Stimulated activated effector memory CD8-positive, alpha-beta T cell treated with anti-CD3 and anti-CD28 coated beads, Interleukin-12 subunit alpha, Interleukin-12 subunit beta, amount 100 ng/mL, for 72 hours (primary cell): ENCODE results near the gene POLA1.
"Not testable (repeated sequence)": the region's sequence is repeated elsewhere in the genome, so short reads cannot be mapped to it uniquely, and the experiment has no call there.

ENCODE experiments used
- ATAC-seq: fragments of 150-1000 bp; cut with Tn5 transposase; 2 replicates; pipeline ENCODE4 v1.10.0; 2021
- DNase-seq, 2 donors: peaks; one replicate each; pipeline ENCODE4 v3.0.0; 2021 to 2022; ENCODE audit warnings: low spot score in 2 of 2
- H3K27ac Mint-ChIP-seq: one replicate; pipeline ENCODE4 v1.8.0; 2022; ENCODE audit warnings: mild to moderate bottlenecking, mixed read lengths
- H3K36me3 Mint-ChIP-seq: one replicate; pipeline ENCODE4 v1.8.0; 2022; ENCODE audit warnings: mild to moderate bottlenecking, mixed read lengths
- H3K4me1 Mint-ChIP-seq: one replicate; pipeline ENCODE4 v1.8.0; 2022; ENCODE audit warnings: mixed read lengths
- H3K4me3 Mint-ChIP-seq: one replicate; pipeline ENCODE4 v1.8.0; 2022; ENCODE audit warnings: mild to moderate bottlenecking, mixed read lengths
- H3K9me3 Mint-ChIP-seq: one replicate; pipeline ENCODE4 v1.8.0; 2022; ENCODE audit warnings: mixed read lengths

The POLA1 gene

DNA sequence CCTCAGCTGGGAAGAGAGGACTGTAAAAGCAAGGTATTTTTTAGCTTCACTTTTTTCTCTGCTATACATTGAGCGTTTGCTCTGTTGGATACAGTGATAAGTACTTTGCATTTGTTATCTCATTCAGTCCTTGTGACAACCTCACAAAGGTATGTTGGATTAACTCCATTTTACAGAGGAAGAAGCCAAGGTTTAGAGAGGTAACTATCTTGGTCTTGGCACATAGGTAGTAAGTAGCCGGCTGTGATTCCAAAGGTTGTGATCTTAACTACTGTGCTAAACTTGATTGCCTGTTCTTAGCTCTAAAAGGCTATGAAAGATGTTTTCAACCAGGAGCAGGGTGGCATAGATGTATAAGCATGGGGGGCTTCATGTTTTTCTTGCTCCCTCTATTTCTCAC is 134.4 kb downstream of the POLA1 start:
- Mint-ChIP-seq H3K36me3 (peaks cover 49% of the 10 kb centered on the region), H3K9me3 (no peaks in the 10 kb centered on the region), H3K27ac (no peak overlapping the region), H3K4me1 (no peaks in the 10 kb centered on the region), H3K4me3 (no peak overlapping the region)
- DNase-seq, result no peak
- no peak for ATAC-seq

- peaks cover 44% of the 10 kb centered on the region for H3K36me3 Mint-ChIP-seq
These were observed 134.9 kb downstream of the POLA1 start for GRCh38 chrX:24828600-24828999.

GRCh38 chrX:24833695-24834094 is 140.0 kb downstream of the POLA1 start:
- no peak overlapping the region for H3K4me3 Mint-ChIP-seq
- H3K27ac Mint-ChIP-seq, result no peak overlapping the region
- peaks cover 19% of the 10 kb centered on the region for H3K36me3 Mint-ChIP-seq
- H3K9me3 Mint-ChIP-seq, result no peaks in the 10 kb centered on the region
- ATAC-seq (no peak), DNase-seq (no peak)
- H3K4me1 Mint-ChIP-seq, result no peaks in the 10 kb centered on the region

More at GRCh38 chrX:24828600-24828999, 134.9 kb downstream of the POLA1 start:
- H3K4me1 Mint-ChIP-seq, result no peaks in the 10 kb centered on the region
- H3K27ac Mint-ChIP-seq, result no peak overlapping the region
- H3K9me3 Mint-ChIP-seq, result no peaks in the 10 kb centered on the region
- no peak for DNase-seq
- H3K4me3 Mint-ChIP-seq, result no peak overlapping the region
- no peak for ATAC-seq

GRCh38 chrX:24837966-24838365 is 144.2 kb downstream of the POLA1 start:
- ATAC-seq, result no peak
- Mint-ChIP-seq H3K27ac (no peak overlapping the region), H3K9me3 (no peaks in the 10 kb centered on the region), H3K4me3 (no peak overlapping the region), H3K36me3 (peaks cover 29% of the 10 kb centered on the region), H3K4me1 (no peaks in the 10 kb centered on the region)
- DNase-seq, result no peak

DNA sequence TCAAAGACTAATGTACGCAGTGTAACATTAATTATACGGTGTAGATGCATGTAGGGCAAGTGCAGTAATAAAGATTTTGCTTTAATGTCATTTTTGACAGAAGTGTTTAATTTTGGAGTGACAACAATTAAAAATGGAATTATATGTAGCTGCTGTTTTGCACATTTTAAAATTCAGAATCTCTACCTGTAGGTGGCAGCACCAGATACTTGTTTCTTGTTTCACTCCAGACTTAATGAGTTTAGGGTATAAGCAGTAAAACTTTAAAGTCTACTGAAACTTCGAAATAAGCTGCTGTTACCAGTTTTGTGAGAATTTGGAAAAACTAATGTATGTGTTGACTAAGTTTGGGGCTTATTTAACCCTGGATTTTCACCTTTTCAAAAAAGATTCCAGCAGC is 144.9 kb downstream of the POLA1 start:
- ATAC-seq (no peak), DNase-seq (no peak)
- H3K27ac Mint-ChIP-seq, result no peak overlapping the region
- peaks cover 35% of the 10 kb centered on the region for H3K36me3 Mint-ChIP-seq
- H3K9me3 Mint-ChIP-seq, result no peaks in the 10 kb centered on the region
- no peaks in the 10 kb centered on the region for H3K4me1 Mint-ChIP-seq
- no peak overlapping the region for H3K4me3 Mint-ChIP-seq

GRCh38 chrX:24839331-24839730 is 145.6 kb downstream of the POLA1 start:
- Mint-ChIP-seq H3K27ac (no peak overlapping the region), H3K9me3 (no peaks in the 10 kb centered on the region), H3K4me3 (no peak overlapping the region), H3K36me3 (peaks cover 42% of the 10 kb centered on the region), H3K4me1 (no peaks in the 10 kb centered on the region)
- ATAC-seq (no peak), DNase-seq (no peak)

- DNase-seq, result no peak
- Mint-ChIP-seq H3K27ac (no peak overlapping the region), H3K4me3 (no peak overlapping the region), H3K9me3 (no peaks in the 10 kb centered on the region), H3K4me1 (no peaks in the 10 kb centered on the region), H3K36me3 (peaks cover 44% of the 10 kb centered on the region)
- no peak for ATAC-seq
These were observed 148.8 kb downstream of the POLA1 start for GRCh38 chrX:24842486-24842885.

DNA sequence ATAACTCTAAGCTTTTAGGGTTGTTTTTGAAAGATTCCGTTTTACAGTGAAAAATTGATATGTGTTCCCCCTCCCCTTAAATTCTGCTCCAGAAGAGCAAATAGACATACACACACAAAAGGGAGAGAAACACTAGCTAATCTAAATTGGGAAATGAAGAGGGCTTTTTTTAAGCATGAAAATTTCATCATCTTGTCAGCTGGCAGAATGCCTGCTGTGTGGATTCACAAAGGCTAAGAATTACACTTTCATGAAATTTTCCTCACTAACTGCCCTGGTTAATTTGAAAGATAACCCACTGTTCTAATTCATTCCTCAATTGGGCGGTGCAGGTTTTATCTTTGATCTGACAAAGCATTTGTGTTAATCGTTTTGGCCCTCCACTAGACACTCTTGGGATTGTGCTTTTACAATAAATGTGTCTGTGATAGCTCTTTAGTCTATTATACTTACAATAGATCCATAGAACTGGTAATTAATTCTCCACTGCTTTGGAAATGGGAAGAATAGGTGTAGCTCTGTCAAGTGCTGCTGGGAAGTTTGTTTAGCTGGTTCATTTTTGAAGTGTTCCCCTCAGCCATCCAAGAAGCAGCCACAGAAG is 152.9 kb downstream of the POLA1 start:
- H3K9me3 Mint-ChIP-seq, result no peaks in the 10 kb centered on the region
- H3K27ac Mint-ChIP-seq, result no peak overlapping the region
- no peaks in the 10 kb centered on the region for H3K4me1 Mint-ChIP-seq
- no peak overlapping the region for H3K4me3 Mint-ChIP-seq
- DNase-seq (no peak), ATAC-seq (no peak)
- H3K36me3 Mint-ChIP-seq, result peaks cover 43% of the 10 kb centered on the region

DNA sequence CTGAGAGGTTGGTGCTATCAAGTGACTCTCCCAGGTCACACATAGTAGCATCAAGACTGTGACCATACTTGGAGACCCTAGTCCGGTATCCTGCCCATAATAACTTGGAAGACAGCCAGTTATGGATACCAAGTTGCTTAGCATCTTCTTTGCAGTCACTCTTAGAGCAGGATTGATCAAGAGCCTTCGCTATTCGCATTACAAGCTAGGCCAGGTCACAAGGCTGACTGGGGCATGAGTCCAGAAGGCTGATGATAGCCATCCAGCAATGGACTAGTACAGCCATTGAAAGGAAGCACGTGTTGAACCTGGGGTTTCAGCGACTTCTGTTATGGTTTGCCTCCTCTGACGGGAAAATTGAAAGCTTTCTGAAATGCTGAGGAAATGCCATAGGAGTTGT is 157.6 kb downstream of the POLA1 start:
- H3K4me1 Mint-ChIP-seq, result no peaks in the 10 kb centered on the region
- no peaks in the 10 kb centered on the region for H3K9me3 Mint-ChIP-seq
- DNase-seq (no peak), ATAC-seq (no peak)
- no peak overlapping the region for H3K27ac Mint-ChIP-seq
- H3K36me3 Mint-ChIP-seq, result peaks cover 5% of the 10 kb centered on the region
- H3K4me3 Mint-ChIP-seq, result no peak overlapping the region

DNA sequence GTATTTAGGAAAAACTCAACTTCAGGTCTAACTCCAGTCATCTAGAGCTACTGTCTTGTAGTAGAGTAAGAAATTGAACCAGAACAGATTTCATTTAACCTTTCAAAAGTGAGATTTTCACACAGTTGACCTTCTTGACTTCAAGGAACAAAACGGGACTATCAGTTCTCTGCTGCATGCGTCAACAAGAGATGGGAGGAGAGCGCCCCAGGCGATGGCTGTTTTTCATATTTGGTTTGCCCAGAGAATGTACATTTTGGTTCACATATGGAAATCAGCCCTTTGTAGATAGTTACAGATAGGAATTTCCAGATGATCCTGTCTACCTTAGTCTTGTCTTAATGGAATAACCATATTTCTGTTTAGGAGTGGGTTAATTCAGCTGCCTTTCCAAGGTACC is 158.1 kb downstream of the POLA1 start:
- DNase-seq (no peak), ATAC-seq (no peak)
- Mint-ChIP-seq H3K27ac (no peak overlapping the region), H3K9me3 (no peaks in the 10 kb centered on the region), H3K4me1 (no peaks in the 10 kb centered on the region), H3K36me3 (peaks cover 5% of the 10 kb centered on the region), H3K4me3 (no peak overlapping the region)

- no peak overlapping the region for H3K27ac Mint-ChIP-seq
- DNase-seq, result no peak
- H3K4me1 Mint-ChIP-seq, result no peaks in the 10 kb centered on the region
- ATAC-seq, result no peak
- peaks cover 5% of the 10 kb centered on the region for H3K36me3 Mint-ChIP-seq
- no peaks in the 10 kb centered on the region for H3K9me3 Mint-ChIP-seq
- no peak overlapping the region for H3K4me3 Mint-ChIP-seq
These were observed 164.5 kb downstream of the POLA1 start for GRCh38 chrX:24858004-24858746.

GRCh38 chrX:24859211-24859841 is 165.6 kb downstream of the POLA1 start:
- H3K4me3 Mint-ChIP-seq, result no peak overlapping the region
- no peak for ATAC-seq
- no peaks in the 10 kb centered on the region for H3K9me3 Mint-ChIP-seq
- DNase-seq, result no peak
- H3K36me3 Mint-ChIP-seq, result peaks cover 5% of the 10 kb centered on the region
- peak overlapping the region; percentile 17 for H3K27ac Mint-ChIP-seq
- no peaks in the 10 kb centered on the region for H3K4me1 Mint-ChIP-seq

DNA sequence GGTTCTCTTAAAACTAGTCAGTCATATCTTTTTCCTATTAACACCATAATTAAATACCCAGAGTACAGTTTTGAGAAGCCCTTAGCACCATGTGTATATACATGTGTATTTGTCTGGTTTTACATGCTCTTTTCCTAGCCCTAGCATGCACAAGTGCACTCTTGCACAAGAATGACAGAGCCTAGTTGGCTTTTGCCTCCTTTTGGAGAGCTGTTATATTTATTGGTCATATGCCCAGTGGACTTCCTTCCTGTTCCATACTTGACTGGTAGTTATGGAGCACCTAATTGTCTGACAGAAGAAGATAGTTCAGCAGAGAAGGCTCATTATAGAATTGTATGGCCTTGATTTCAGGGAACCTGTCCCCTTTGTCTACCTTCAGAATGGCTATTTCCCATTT is 166.4 kb downstream of the POLA1 start:
- Mint-ChIP-seq H3K9me3 (no peaks in the 10 kb centered on the region), H3K4me1 (no peaks in the 10 kb centered on the region), H3K27ac (no peak overlapping the region), H3K36me3 (peaks cover 5% of the 10 kb centered on the region), H3K4me3 (no peak overlapping the region)
- no peak for DNase-seq
- no peak for ATAC-seq

- Mint-ChIP-seq H3K4me3 (no peak overlapping the region), H3K36me3 (peaks cover 5% of the 10 kb centered on the region), H3K9me3 (no peaks in the 10 kb centered on the region), H3K4me1 (no peaks in the 10 kb centered on the region), H3K27ac (no peak overlapping the region)
- ATAC-seq (no peak), DNase-seq (no peak)
These were observed 168.6 kb downstream of the POLA1 start for GRCh38 chrX:24862343-24862742.

DNA sequence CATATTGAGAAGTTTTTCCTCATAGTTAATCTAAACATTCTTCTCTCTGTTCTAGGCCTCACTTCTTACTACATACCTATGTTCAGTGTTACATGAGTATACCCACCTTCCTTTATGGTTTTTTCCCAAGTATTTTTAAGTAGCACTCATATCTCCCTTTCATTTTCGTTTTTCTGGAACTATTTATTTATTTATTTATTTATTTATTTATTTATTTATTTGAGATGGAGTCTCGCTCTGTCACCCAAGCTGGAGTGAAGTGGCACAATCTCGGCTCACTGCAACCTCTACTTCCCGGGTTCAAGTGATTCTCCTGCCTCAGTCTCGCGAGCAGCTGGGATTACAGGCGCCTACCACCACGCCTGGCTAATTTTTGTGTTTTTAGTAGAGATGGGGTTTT is 170.1 kb downstream of the POLA1 start:
- not testable (repeated sequence) for H3K4me1 Mint-ChIP-seq, H3K9me3 Mint-ChIP-seq, H3K4me3 Mint-ChIP-seq, H3K27ac Mint-ChIP-seq, ATAC-seq, DNase-seq, H3K36me3 Mint-ChIP-seq

DNA sequence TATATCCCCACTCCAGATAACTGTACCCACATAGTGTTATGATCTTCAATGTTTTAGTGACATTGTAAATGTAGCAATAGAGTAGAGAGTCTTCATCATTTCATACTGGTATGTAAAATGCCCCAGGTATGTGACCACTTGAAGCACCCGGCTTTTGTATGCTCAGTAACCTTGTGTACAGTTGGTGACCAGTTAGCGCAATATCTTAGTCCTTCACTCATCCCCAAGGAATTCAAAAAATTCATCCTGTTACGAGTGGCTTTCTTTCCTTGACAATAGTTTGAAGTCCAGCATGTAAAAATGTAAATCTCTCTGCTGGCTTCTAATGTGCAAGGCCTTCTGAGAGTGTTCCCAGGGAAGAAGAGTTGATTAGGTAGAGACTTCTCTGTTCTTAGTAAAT is 176.4 kb downstream of the POLA1 start:
- no peak for ATAC-seq
- Mint-ChIP-seq H3K4me1 (no peaks in the 10 kb centered on the region), H3K36me3 (no peaks in the 10 kb centered on the region), H3K9me3 (no peaks in the 10 kb centered on the region), H3K27ac (no peak overlapping the region), H3K4me3 (no peak overlapping the region)
- no peak for DNase-seq
